ENCODE results near the gene CHCHD3.

GRCh38 chr7:132771301-132771730 is 310.6 kb downstream of the CHCHD3 start:
- no peak for TF ChIP-seq SIN3A (IDR thresholded peaks at IDR 0.05; ENCODE audit: borderline replicate concordance, insufficient read depth, low read length)
- no peak for TF ChIP-seq POLR2AphosphoS5 (IDR thresholded peaks at IDR 0.05; ENCODE audit: low read depth, low read length)
- TF ChIP-seq REST (IDR thresholded peaks at IDR 0.05; ENCODE audit: insufficient read depth in 1 of 2, low read depth in 2 of 2, low read length in 2 of 2), result no peak
- TF ChIP-seq TAF1 (IDR thresholded peaks at IDR 0.05; ENCODE audit: borderline replicate concordance, insufficient read depth, low read length), result no peak
- TF ChIP-seq FOXP2 (optimal IDR thresholded peaks at IDR 0.05; ENCODE audit: borderline replicate concordance, extremely low read depth, extremely low read length, insufficient read depth), result no peak
